Suprapubic skin (tissue), 4 donors: ENCODE results near the gene SRSF9. TPM values are rescaled to one million over a fixed set of nuclear protein-coding genes. Genes with fewer than 3 reads are reported as not detected.

ENCODE experiments used
- DNase-seq, 2 donors: peaks; one replicate each; pipeline ENCODE4 v3.0.0-alpha.2; 2019; ENCODE audit warnings: low spot score in 2 of 2
- H3K27ac ChIP-seq: fragments of 200-600 bp; sonication (generic); one replicate; pipeline ENCODE4 v1.5.1; 2019
- H3K27me3 ChIP-seq: fragments of 200-600 bp; sonication (generic); one replicate; pipeline ENCODE4 v1.5.1; 2019
- H3K36me3 ChIP-seq: fragments of 200-600 bp; sonication (generic); one replicate; pipeline ENCODE4 v1.5.1; 2019
- H3K4me1 ChIP-seq: fragments of 200-600 bp; sonication (generic); one replicate; pipeline ENCODE4 v1.5.1; 2019
- H3K4me3 ChIP-seq: fragments of 200-600 bp; sonication (generic); one replicate; pipeline ENCODE4 v1.5.1; 2019; ENCODE audit warnings: mild to moderate bottlenecking
- H3K9me3 ChIP-seq: fragments of 200-600 bp; sonication (generic); one replicate; pipeline ENCODE4 v1.5.1; 2019
- EP300 ChIP-seq: sonication (generic); formaldehyde crosslinking; IDR thresholded peaks from one replicate; pipeline ENCODE4 v1.6.1; 2017; ENCODE audit warnings: antibody characterized with exemption
- POLR2A ChIP-seq, 2 donors: fragments of 450-650 bp; IDR thresholded peaks; one replicate each; pipeline ENCODE4 v1.6.1; 2017; ENCODE audit warnings: antibody characterized with exemption in 2 of 2, mild to moderate bottlenecking in 2 of 2, moderate library complexity in 2 of 2
- POLR2AphosphoS5 ChIP-seq, 3 donors: sonication (generic); formaldehyde crosslinking; IDR thresholded peaks; one replicate each; pipeline ENCODE4 v1.6.1; 2017; ENCODE audit warnings: antibody characterized with exemption in 3 of 3
- WGBS: methylation state at CpG from one replicate; pipeline ENCODE4 v1.1.5; 2018; 5-methylcytosine and 5-hydroxymethylcytosine counted together
- total RNA-seq, 4 donors: library from RNA; depleted of rRNA; stranded (reverse); fragments of >200 nt; gene quantifications; one replicate each; pipeline ENCODE4 v1.1.0, GENCODE V29; 2016
- TF ChIP-seq, protein P1 (sequence below), 2 donors: fragments of 200-600 bp in 1 of 2; fragments of 450-650 bp in 1 of 2; sonication (generic) in 1 of 2; IDR thresholded peaks; one replicate each; pipeline ENCODE4 v1.5.1; 2016 to 2019; ENCODE audit warnings: antibody characterized with exemption in 2 of 2, mild to moderate bottlenecking in 1 of 2, moderate library complexity in 1 of 2

SRSF9 gene
- total RNA-seq, 4 donors from 2014 or later: 51.5 to 98.5 (median 73.0) TPM

DNA sequence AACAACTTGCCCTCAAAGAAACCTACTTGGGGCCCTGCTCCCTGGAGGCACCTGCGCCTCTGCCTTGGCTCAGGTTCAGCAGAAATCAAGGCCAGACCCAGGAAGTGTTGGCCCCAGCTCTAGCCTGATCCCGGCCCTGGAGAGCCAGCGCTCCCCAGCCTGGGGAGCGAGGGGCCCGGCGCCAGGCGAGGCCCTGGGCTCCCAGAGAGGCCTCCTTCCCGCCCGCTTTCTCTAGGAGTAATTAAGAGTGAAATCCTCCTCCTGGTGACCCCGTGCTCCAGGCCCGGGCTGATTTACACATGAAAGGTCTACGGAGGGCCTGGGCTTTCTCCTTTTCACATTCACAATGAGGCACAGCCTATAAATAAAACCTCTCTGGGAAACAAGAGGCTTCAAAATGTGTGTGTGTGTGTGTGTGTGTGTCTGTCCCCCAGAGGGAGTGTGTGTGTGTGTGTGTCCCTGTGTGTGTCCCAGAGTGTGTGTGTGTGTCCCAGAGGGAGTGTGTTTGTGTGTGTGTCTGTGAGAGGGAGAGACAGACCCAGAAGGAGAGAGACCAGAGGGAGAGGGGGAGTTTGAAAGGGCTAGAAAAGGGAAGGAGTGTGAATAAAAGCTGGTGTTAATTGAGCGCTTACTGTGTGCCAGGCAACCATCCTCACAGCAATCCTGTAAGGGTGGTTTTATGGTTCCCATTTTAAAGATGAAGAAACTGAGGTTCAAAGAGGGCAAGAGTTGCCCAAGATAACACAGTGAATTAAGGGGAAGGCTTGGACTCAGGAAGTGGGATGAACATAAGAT lies 55.5 kb downstream of the SRSF9 start:
- H3K9me3 ChIP-seq: no peaks in the 10 kb centered on the region
- peaks cover 5% of the 10 kb centered on the region for H3K27me3 ChIP-seq
- no peaks in the 10 kb centered on the region for H3K4me1 ChIP-seq
- H3K27ac ChIP-seq: no peak overlapping the region
- WGBS: 46% methylated on average over 13 of the region's 13 CpGs
- DNase-seq: no peak
- no peaks in the 10 kb centered on the region for H3K36me3 ChIP-seq
- no peak for TF ChIP-seq EP300
- TF ChIP-seq, protein P1, sequence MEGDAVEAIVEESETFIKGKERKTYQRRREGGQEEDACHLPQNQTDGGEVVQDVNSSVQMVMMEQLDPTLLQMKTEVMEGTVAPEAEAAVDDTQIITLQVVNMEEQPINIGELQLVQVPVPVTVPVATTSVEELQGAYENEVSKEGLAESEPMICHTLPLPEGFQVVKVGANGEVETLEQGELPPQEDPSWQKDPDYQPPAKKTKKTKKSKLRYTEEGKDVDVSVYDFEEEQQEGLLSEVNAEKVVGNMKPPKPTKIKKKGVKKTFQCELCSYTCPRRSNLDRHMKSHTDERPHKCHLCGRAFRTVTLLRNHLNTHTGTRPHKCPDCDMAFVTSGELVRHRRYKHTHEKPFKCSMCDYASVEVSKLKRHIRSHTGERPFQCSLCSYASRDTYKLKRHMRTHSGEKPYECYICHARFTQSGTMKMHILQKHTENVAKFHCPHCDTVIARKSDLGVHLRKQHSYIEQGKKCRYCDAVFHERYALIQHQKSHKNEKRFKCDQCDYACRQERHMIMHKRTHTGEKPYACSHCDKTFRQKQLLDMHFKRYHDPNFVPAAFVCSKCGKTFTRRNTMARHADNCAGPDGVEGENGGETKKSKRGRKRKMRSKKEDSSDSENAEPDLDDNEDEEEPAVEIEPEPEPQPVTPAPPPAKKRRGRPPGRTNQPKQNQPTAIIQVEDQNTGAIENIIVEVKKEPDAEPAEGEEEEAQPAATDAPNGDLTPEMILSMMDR (IDR thresholded peaks at IDR 0.05): no peak
- H3K4me3 ChIP-seq: no peak overlapping the region

DNA sequence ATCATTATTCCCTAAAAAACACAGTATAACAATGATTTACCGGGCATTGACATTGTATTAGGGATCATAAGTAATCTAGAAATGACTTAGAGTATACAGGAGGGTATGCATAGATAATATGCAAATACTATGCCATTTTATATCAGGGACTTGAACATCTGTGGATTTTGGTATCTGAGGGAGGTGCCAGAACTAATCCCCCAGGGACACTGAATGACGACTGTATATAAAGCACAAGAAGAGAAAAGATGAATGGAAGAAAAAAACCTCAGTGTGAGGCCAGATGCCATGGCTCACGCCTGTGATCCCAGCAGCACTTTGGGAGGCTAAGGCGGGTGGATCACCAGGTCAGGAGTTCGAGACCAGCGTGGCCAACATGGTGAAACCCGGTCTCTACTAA lies 57.1 kb downstream of the SRSF9 start:
- Histone ChIP-seq H3K4me1 (no peaks in the 10 kb centered on the region), H3K9me3 (no peaks in the 10 kb centered on the region), H3K36me3 (no peaks in the 10 kb centered on the region), H3K4me3 (no peak overlapping the region), H3K27ac (no peak overlapping the region), H3K27me3 (peaks cover 3% of the 10 kb centered on the region)
- WGBS: 79% methylated on average over 7 of the region's 7 CpGs
- DNase-seq: no peak
- TF ChIP-seq EP300 (no peak), POLR2A (IDR thresholded peaks at IDR 0.05) (no peak), POLR2AphosphoS5 (IDR thresholded peaks at IDR 0.05) (no peak)
- TF ChIP-seq, protein P1 (IDR thresholded peaks at IDR 0.05): no peak

Other genes with a start within 250 kb of the SRSF9 start
- 10 to 100 TPM; 37.2 to 63.7 (median 51.6) TPM for gene PXN, start 204.0 kb downstream of the SRSF9 start, total RNA-seq
- gene RNU4-2, start 177.8 kb downstream of the SRSF9 start, total RNA-seq: under 1 TPM; under 0.01 TPM
- gene RNU4-1, start 176.5 kb downstream of the SRSF9 start, total RNA-seq: not detected
- 1 to 10 TPM; 1.8 to 4.4 (median 3.6) TPM for gene SIRT4, start 167.4 kb downstream of the SRSF9 start, total RNA-seq
- not detected for gene PLA2G1B, start 142.0 kb downstream of the SRSF9 start, total RNA-seq
- under 1 TPM; 0.40 to 0.86 (median 0.61) TPM for gene MSI1, start 100.6 kb downstream of the SRSF9 start, total RNA-seq
- 1,000 to 10,000 TPM in 1 of 4 donors, 100 to 1,000 TPM in 3; 569 to 1,135 (median 836) TPM for gene COX6A1, start 31.6 kb downstream of the SRSF9 start, total RNA-seq
- gene TRIAP1, start 23.4 kb downstream of the SRSF9 start, total RNA-seq: 10 to 100 TPM in 3 of 4 donors, 1 to 10 TPM in 1; 9.7 to 22.9 (median 17.4) TPM
- 10 to 100 TPM; 17.5 to 27.8 (median 21.0) TPM for gene GATC, start 23.3 kb downstream of the SRSF9 start, total RNA-seq
- 100 to 1,000 TPM; 167 to 493 (median 469) TPM for gene DYNLL1, start 26.4 kb upstream of the SRSF9 start, total RNA-seq
- gene COQ5, start 59.4 kb upstream of the SRSF9 start, total RNA-seq: 10 to 100 TPM; 14.9 to 18.7 (median 18.0) TPM
- 100 to 1,000 TPM in 3 of 4 donors, 10 to 100 TPM in 1; 98.2 to 206 (median 163) TPM for gene RNF10, start 64.6 kb upstream of the SRSF9 start, total RNA-seq
- 10 to 100 TPM; 27.6 to 38.5 (median 32.4) TPM for gene POP5, start 111.7 kb upstream of the SRSF9 start, total RNA-seq
- under 1 TPM in 3 of 4 donors, not detected in 1; 0.19 to 0.56 (median 0.47) TPM for gene CABP1, start 170.9 kb upstream of the SRSF9 start, total RNA-seq
- 10 to 100 TPM; 34.8 to 72.6 (median 60.4) TPM for gene MLEC, start 217.4 kb upstream of the SRSF9 start, total RNA-seq
- 10 to 100 TPM; 14.2 to 27.6 (median 19.3) TPM for gene UNC119B, start 240.7 kb upstream of the SRSF9 start, total RNA-seq